Left hindlimb (tissue), 1 donor: ENCODE measurements around the gene TMEM254.
"Not testable (repeated sequence)": the region's sequence is repeated elsewhere in the genome, so short reads cannot be mapped to it uniquely, and the experiment has no call there.

Experiments
- DNase-seq: peaks from one replicate; pipeline ENCODE4 v3.0.0-alpha.2; 2018

The TMEM254 gene, protein sequence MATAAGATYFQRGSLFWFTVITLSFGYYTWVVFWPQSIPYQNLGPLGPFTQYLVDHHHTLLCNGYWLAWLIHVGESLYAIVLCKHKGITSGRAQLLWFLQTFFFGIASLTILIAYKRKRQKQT

DNA sequence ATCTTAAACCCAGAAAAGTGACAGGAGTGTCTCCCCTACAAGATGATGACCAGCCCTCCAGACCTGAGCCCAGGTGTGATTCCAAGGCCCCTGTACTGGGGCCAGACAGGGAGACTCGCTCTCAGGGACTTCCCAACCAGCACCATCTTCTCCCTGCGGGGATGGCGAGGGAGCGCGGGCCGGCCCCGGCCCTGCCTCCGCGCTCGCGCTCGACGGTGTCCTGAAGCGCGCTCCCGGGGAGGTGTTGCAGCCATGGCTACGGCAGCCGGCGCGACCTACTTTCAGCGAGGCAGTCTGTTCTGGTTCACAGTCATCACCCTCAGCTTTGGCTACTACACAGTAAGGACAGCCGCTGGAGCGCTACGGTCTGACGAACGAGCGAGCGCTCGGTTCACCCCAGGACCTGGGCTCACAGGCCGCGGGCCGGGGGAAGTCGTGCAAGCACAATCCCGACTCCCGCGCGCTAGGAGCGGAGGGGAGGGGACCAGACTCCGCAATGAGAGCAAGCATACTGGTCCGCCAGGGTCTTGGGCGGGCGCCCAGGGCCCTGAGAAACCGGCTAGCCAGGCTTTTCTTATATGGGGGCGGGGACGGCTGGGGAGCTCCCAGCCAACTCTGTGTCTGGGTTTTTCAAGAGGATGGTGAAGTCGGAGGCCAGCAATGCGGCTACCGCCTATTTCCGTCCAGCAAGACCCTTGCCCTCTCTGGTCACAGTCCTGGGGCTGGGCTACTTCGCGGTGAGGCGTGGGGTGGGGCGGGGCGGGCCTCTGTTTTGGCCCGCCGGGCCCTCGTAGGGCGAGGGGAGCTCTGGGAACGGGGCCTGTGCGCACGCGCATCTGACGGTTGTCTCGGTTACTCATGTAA lies at the start of gene TMEM254:
Gene TMEM254, plus strand, starts transcription at position 218 of the 864 bp plus-strand sequence. Its CDS starts 35 bp downstream, at position 253.
- peak; percentile 96 for DNase-seq

DNA sequence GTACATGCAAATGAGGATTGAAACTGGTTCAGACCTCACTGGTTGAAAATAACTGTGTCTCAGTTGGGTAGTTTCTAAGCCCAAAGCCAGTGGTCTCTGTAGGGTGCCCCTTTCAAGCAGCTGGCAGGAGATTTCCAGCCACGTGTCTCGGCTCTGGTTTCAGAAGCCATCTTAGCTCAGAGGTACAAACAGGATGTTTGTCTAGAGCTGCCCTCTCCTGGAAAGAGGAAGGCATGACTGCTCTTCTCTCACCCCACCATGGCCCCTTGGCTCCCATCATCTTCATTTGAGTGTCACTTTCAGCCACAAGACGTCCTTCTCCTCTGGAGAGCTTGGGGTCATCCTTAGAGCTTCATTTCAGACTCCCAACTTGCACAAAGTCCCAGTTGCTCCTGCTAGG lies 49.3 kb upstream of the TMEM254 start:
- not testable (repeated sequence) for DNase-seq

DNA sequence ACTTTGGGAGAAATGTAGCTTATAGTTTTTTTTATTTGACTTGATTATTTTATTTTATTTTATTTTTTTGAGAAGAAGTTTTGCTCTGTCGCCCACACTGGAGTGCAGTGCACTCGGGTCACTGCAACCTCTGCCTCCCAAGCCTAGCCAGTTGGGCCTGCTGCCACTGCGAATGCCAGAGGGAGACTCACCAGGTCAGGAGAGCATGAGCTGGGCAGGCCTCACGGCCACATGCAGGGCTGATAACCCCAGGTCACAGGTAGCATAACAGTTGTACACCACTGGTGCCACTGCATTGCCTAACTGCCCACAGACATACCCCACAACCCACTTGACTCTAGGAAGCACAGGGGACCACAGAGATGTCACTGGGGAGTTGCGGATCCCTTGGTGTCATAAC lies 48.6 kb upstream of the TMEM254 start:
- DNase-seq: not testable (repeated sequence)

DNA sequence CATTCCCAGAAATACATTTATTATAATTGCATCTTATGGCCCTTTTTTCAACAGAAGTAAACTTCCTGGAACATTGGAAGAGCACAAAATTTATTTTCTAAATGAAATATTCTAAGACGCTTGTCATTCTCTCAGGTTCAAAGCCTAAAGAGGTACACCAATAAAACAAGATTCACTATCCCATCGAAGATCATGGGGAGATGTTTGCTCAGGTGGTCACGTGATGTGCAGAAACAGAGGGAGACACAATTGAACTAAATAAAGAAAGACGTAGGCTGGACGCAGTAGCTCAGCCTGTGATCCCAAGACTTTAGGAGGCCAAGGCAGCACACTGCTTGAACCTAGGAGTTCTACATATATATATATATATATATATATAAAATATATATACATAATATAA lies 46.0 kb upstream of the TMEM254 start:
- DNase-seq: no peak

DNA sequence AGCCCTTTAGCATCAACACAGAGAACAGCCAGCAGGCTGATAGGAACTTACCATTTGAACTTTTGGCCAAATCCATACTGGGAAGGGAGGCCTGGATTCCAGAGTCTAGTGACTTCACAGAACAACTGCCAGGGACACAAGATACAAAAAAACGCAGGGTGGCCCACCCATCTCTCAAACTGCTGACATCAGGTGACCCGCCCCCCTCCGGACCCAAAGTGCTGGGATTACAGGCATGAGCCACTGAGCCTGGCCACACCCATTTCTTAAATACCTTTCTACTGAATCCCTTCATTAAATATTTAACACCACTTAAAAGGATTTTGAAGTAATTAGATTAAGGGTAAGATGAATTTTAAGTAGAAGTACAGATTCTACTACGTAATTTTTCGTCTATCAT lies 43.7 kb upstream of the TMEM254 start:
- not testable (repeated sequence) for DNase-seq

DNA sequence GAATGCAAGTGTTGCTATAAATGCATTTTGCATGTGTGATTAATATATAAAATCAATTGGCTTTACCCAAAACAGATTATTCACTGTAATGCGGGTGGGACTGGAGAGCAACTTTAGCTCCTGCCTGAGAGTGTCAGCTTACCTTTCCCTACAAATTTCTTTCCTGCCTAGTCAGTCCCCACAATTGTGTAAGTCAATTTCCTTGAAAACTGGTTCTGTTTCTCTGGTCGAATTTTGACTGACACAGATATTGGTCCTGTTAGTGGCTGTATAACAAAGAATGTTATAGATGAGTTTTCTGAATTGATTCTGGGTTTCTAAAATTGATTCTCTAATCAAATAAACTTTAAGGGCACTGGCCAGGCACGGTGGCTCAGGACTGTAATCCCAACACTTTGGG lies 43.0 kb upstream of the TMEM254 start:
- DNase-seq: not testable (repeated sequence)

DNA sequence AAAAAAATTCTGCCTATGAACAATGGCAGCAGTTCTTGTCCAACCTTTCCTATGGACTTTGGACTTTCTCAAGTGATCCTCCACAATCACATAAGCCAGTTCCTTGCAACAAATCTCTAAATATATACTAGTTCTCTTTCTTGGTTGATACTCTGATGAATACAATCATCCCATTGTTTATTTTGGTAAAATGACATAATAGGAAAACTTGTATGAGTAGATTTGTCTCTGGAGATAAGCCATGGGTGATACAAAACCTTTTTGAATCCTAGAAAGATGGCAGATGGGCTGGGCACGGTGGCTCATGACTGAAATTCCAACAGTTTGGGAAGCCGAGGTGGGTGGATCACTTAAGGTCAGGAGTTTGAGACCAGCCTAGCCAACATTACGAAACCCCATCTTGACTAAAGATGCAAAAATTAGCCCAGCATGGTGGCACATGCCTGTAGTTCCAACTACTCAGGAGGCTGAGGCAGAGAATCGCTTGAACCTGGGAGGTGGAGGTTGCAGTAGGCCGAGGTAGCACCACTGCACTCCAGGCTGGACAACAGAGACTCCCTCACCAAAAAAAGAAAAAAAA lies 41.5 kb upstream of the TMEM254 start:
- not testable (repeated sequence) for DNase-seq

DNA sequence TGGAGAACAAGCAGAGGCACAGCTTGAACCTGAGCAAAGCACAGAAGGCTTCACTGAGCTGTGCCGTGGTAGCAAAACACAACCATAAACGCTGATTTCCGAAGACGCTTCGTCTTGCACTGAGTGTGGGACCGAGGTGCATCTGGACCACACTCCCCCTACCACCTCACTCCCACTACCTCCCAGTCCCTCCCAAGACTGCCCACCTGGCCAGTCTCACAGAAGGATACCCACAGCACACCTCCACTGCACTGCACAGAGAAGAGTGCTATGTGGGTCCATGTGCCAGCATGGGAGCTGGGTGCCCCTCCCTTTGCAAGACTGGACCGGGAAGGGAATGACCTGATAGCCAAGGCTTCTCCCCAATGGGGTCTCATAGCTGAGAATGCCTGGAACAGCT lies 40.2 kb upstream of the TMEM254 start:
- not testable (repeated sequence) for DNase-seq

DNA sequence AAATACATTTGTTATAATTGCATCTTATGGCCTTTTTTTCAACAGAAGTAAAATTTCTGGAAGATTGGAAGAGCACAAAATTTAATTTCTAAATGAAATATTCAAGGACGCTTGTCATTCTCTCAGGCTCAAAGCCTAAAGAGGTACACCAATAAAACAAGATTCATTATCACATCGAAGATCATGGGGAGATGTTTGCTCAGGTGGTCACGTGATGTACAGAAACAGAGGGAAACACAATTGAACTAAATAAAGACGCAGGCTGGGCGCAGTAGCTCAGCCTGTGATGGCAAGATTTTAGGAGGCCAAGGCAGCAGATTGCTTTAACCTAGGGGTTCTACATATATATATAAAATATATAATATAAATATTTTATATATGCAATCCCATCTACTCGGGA lies 37.3 kb upstream of the TMEM254 start:
- no peak for DNase-seq

DNA sequence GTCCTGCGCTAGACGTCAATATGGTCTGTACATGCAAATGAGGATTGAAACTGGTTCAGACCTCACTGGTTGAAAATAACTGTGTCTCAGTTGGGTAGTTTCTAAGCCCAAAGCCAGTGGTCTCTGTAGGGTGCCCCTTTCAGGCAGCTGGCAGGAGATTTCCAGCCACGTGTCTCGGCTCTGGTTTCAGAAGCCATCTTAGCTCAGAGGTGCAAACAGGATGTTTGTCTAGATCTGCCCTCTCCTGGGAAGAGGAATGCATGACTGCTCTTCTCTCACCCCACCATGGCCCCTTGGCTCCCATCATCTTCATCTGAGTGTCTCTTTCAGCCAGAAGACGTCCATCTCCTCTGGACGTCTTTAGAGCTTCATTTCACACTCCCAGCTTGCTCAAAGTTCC lies 33.5 kb upstream of the TMEM254 start:
- DNase-seq: not testable (repeated sequence)

DNA sequence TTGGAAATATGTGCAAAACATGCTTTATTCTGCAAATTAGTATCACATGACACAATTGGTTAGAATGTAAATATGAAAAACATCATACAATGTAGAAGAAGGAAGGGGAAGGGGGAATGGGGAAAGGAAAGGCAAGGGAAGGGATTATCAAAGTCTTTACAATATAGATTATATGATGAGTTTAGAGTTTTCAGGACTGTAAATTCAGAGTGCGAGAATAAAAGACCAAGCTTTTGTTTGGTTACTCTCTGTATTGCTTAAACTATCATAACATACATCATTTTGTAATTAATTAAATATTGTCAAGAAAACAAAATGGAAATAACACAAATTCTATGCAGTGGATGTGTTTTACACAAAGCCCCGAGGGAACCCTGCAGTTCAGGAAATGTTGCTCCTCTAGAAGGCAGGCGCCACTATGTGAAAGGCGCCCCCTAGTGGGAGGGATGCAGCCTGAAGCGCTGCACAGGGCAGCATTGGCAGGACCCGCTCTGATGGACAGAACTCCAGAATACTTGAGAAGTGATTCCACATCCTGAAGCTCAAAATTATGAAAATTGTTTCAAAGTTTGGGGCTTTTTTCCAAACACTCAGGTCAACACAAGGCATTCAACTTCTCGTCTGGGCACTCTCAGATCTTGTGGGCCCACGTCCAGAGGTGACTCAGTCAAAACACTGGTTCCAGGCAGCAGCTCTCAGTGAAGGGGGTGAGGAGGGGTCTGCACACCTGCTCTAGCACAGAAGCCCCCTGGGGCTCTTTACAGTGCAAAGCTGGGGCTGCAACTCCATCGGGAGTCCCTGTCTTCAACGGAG lies 31.6 kb upstream of the TMEM254 start:
- DNase-seq: peak; percentile 64

DNA sequence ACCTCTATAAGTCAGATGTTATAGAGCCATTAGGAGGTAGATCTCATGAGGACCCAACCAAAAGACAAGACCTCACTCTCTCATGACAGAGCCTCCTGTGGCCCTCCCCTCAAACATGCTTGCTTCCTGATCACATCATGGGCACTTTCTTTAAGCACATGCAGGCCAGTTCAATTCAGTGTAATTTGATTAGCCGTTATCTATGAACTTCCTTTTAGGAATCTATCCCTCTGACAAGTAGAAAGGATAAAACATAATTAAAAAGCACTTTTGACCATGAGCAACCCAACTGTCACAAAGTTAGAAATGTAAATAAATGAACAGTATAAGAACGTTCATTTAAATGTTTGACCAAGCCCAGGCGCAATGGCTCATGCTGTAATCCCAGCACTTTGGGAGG lies 27.7 kb upstream of the TMEM254 start:
- no peak for DNase-seq

DNA sequence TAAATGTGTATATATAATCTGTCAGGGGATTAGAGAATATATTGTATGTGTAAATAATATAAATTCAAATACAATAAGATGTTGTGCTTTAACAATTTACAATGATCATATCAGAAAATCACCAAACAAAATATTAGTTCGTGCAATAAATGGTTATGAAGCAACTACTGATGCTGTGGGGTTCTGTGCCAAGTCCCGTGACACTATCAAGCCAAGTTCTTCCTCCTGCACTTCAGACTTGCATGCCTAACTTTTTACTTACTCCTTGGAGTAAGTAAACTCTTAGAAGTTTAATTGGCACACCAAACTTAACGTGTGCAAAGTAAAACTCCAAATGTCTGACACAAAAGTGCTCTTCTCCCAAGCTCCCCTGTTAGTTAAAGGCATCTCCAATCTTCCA lies 26.5 kb upstream of the TMEM254 start:
- DNase-seq: no peak

DNA sequence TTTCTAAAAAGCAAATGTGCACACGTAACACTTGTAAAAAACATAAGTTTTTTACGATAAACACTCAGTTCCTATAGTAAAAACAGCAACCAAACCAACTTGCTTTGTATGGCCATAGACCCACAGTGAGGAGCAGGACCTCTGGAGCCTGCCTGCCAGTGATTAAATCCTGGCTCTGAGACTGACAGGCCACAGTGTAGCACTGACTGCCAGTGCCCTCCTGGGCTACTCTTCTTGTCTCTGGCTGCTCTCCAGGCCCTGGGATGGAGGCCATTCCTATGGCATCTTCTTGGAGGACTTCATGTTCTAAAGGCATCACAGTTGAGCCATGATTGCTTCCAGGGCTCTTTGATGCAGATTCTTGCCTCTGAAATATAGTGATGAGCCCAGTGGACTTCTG lies 22.7 kb upstream of the TMEM254 start:
- DNase-seq: no peak

DNA sequence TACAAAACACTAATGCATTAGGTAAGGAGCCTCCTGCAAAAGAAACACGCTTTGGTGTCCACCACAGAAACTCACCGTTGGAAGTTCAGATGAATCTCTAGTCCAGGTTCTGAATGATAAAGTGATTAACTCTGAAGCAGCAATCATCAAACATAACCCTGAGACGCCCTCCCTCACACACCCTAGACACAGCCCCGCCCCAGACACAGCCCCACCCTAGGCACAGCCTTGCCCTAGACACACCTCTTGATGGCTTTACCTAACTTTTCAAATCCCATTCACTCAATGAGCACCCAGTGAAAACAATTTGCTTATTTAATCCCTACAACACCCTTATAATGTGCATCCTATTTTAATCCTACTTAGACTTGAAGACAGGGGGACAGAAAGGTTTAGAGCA lies 21.3 kb upstream of the TMEM254 start:
- no peak for DNase-seq

DNA sequence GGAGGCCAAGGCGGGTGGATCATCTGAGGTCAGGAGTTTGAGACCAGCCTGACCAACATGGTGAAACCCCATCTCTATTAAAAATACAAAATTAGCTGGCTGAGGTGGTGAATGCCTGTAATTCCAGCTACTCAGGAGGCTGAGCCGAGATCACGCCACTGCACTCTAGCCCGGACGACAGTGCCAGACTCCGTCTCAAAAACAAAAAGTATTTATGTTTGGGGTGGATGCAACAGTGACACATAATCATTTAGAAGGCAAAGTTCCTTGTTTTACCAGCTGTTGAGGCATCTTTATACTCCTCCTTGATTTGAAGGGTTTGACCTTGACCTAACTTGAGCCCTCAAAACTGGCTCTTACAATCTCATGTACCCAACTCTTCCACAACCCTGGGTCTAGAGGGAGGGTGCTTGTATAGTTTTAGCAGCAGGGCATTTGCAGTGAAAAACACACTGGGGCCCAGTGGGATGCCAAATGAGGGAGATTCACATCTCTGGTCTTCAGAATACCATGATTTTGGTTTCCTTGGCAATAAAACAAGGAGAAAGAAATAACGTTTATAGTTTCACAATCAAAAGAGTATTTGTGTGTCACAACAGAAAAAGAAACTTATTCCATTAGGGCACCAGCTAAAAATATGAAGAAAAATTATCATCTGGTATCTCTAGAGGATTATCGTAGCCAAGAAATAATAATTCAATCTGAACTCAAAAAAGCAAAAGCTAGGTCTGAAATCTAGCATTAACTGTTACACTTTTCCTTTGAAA lies 14.2 kb upstream of the TMEM254 start:
- DNase-seq: no peak

DNA sequence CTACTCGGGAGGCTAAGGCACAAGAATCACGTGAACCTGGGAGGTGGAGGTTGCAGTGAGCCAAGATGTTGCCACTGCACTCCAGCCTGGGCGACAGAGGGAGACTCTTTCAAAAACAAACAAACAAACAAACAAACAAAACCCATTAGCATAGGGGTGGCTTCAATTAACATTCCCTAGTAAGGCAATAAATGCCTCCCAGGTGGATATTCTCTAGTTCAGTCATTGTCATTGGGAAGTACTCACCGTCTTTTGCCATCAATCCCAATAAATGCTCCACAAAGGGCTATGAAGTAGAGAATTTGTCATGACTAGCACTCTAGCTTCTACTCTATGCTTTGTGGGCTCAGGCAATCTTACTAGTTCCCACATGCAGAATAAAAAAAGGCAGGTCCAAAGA lies 11.7 kb upstream of the TMEM254 start:
- no peak for DNase-seq

DNA sequence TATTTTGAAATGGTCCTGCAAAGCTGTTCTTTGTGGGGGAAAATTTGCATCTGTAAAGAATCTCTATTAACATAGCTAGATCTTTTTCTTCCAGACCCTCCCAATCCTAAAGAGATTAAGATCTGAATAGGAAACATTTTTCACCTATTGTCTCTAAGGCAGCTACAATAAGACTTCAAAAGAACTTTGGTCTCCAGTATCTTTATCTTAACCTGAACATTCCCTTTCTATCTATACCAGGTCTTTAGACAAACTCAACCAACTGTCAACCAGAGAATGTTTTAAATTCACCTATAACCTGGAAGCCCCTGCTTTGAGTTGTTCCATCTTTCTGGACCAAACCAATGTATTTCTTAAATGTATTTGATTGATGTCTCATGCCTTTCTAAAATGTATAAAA lies 10.6 kb upstream of the TMEM254 start:
- not testable (repeated sequence) for DNase-seq

DNA sequence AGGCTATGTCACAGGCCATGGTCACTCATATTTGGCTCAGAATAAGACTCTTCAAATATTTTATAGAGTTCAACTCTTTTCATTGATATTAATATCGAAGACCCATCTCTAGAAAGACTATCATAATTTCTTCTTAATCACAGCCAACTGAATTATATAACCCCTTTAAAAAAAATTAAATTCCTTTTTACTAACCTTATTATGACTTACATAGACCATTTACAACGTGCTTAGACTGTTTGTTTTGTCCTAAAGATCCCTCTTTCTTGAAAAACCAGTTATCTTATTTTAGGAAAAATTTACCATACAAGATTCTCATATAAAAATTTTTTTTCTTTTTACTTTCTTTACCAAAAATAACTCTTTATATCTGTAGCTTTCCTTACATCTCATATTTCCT lies 10.2 kb upstream of the TMEM254 start:
- no peak for DNase-seq

DNA sequence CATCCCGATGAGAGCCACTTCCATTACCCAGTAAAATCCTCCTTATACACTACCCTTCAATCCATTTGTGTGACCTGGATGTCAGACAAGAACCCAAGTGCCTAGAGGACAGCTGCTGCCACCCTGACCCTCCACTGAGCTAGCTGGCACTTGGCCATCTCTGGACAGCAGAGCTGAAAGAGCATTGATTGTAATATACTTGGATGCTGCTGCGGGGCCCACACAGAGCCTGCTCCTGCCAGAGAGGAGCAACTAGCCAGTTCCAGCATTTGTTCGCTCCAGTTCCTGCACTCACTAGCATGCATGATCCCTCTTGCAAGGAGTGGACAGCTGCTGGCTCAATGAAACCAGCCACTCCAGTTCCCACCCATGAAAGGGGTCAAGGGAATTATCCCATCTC lies 8.4 kb upstream of the TMEM254 start:
- DNase-seq: no peak

DNA sequence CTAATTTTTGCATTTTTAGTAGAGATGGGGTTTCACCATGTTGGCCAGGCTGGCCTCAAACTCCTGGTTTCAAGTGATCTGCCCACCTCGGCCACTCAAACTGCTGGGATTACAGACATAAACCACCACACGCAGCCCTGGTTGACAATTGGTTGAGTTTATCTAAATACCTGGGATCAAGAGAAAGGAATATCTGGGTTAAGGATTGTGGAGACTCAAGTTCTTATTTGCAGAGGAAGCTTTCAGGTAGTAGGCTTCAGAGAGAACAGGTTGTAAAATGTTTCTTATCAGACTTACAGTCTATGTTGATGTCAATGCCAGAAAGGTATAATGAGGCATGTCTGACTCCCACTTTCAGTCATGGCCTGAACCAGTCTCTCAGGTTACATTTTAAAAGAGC lies 5.9 kb upstream of the TMEM254 start:
- no peak for DNase-seq

DNA sequence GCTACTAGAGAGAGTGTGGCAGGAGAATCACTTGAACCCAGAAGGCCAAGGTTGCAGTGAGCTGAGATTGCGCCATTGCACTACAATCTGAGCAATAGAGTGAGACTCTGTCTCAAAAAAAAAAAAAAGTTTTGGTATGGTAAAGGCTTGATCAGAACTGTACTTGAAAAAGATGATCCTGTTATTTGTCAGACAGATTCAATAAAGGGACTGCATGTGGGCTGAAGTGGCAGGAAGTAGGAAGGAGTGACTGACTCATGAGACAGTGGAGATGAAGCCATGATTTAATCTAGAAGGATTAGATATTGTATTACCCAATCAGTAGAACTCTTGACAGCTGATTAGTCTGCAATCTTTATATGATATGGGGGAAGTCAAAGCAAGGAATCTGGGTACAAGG lies 2.7 kb upstream of the TMEM254 start:
- DNase-seq: no peak
